ENCODE data around the gene VCX3A. TPM values are rescaled to one million over a fixed set of nuclear protein-coding genes. Genes with fewer than 3 reads are reported as not detected.
A peak's percentile ranks its signal among the peaks of the same experiment; 100 is the strongest.
"Not testable (repeated sequence)": the region's sequence is repeated elsewhere in the genome, so short reads cannot be mapped to it uniquely, and the experiment has no call there.

VCX3A gene
- total RNA-seq, result 0.48 and 0.74 TPM in 2 replicates
- polyA plus RNA-seq, result 0.35 and 0.41 TPM in 2 replicates

DNA sequence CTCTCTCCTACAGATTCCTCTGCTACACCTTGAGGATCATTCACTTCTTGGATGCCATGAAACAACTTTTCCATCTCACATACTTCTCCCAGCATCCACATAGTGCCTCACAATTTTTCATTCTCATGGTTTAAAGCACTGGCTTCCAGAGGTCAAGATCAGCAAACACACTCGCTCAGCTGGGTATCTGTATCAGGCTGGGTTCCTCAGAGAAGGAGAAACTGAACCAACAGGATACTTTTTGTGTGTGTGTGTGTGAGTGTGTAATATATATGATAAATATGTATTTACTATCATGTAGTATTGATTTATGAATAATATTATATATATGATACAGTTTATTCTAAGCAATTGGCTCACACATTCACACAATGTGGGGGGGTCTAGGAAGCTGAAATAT, at the start of gene VCX3A:
TSS of gene VCX3A (minus strand) at position 101 of the 400 bp plus-strand sequence. CDS start 621 bp downstream, outside the sequence.
- H3K4me1 ChIP-seq (ENCODE audit: low read depth); H3K27me3 ChIP-seq; H3K4me3 ChIP-seq; DNase-seq (ENCODE audit: low read depth in 1 of 2, low spot score in 1 of 2); H3K36me3 ChIP-seq; H3K27ac ChIP-seq; H3K9me3 ChIP-seq (ENCODE audit: low read depth): not testable (repeated sequence)

DNA sequence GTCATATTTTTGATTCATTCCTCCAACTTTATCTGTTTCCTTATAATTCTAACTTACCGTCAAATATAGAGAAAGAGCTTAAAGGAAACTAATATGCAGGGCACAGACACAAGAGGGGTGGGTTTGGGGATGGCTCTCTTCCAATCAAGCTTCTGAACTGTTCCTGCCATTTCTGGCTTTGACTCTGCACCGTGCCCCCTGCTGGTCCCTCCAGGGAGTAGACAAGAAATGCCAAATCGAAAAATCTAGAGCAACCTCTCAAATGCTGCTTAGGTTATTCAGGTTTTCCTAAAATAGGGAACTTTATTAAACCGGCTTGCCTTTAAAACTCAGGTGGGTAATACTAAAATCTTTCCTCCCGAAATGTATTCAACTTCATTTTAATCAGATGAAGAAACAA, 39.8 kb upstream of the VCX3A start:
- TF ChIP-seq, protein P1, sequence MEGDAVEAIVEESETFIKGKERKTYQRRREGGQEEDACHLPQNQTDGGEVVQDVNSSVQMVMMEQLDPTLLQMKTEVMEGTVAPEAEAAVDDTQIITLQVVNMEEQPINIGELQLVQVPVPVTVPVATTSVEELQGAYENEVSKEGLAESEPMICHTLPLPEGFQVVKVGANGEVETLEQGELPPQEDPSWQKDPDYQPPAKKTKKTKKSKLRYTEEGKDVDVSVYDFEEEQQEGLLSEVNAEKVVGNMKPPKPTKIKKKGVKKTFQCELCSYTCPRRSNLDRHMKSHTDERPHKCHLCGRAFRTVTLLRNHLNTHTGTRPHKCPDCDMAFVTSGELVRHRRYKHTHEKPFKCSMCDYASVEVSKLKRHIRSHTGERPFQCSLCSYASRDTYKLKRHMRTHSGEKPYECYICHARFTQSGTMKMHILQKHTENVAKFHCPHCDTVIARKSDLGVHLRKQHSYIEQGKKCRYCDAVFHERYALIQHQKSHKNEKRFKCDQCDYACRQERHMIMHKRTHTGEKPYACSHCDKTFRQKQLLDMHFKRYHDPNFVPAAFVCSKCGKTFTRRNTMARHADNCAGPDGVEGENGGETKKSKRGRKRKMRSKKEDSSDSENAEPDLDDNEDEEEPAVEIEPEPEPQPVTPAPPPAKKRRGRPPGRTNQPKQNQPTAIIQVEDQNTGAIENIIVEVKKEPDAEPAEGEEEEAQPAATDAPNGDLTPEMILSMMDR (IDR thresholded peaks at IDR 0.05; ENCODE audit: low read depth, low read length), result no peak
- H3K9me3 ChIP-seq (ENCODE audit: low read depth), result no peaks in the 10 kb centered on the region
- H3K27me3 ChIP-seq, result no peaks in the 10 kb centered on the region
- no peaks in the 10 kb centered on the region for H3K4me1 ChIP-seq (ENCODE audit: low read depth)
- no peak overlapping the region for H3K27ac ChIP-seq
- H3K36me3 ChIP-seq, result no peaks in the 10 kb centered on the region
- H3K4me3 ChIP-seq, result no peak overlapping the region
- DNase-seq (ENCODE audit: low read depth in 1 of 2, low spot score in 1 of 2), result peak in 1 of 2 donors; percentile 4

- no peak overlapping the region for H3K4me3 ChIP-seq
- H3K9me3 ChIP-seq (ENCODE audit: low read depth), result no peaks in the 10 kb centered on the region
- no peak overlapping the region for H3K27ac ChIP-seq
- H3K27me3 ChIP-seq, result no peaks in the 10 kb centered on the region
- DNase-seq (ENCODE audit: low read depth in 1 of 2, low spot score in 1 of 2), result no peak
- no peaks in the 10 kb centered on the region for H3K4me1 ChIP-seq (ENCODE audit: low read depth)
- H3K36me3 ChIP-seq, result no peaks in the 10 kb centered on the region
- TF ChIP-seq, protein P1 (IDR thresholded peaks at IDR 0.05; ENCODE audit: low read depth, low read length), result no peak
Observed at GRCh38 chrX:6568031-6568430, 33.1 kb upstream of the VCX3A start.

DNA sequence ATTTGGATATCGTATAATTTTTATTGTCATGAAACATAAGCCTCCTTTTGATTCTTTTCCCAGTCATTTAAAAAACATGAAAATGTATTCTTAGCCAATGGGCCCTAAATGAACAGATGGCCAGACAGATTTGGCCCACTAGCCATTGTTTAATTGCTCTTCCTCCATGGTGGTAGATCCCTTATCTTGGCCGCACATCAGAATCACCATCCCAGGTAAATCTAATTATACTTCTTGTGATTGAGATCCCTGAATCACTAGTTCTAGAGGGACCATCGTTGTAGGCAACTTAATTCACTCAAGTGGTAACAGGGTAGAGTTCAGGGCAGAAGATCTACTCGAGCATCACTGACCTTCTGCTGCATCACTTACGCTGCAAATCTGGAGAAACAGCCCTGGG, 24.1 kb upstream of the VCX3A start:
- H3K9me3 ChIP-seq (ENCODE audit: low read depth), result no peaks in the 10 kb centered on the region
- no peak overlapping the region for H3K27ac ChIP-seq
- H3K4me3 ChIP-seq, result no peak overlapping the region
- TF ChIP-seq, protein P1 (IDR thresholded peaks at IDR 0.05; ENCODE audit: low read depth, low read length), result no peak
- H3K4me1 ChIP-seq (ENCODE audit: low read depth), result no peaks in the 10 kb centered on the region
- H3K36me3 ChIP-seq, result no peaks in the 10 kb centered on the region
- H3K27me3 ChIP-seq, result no peaks in the 10 kb centered on the region
- DNase-seq (ENCODE audit: low read depth in 1 of 2, low spot score in 1 of 2), result no peak

- TF ChIP-seq, protein P1 (IDR thresholded peaks at IDR 0.05; ENCODE audit: low read depth, low read length), result no peak
- no peak for DNase-seq (ENCODE audit: low read depth in 1 of 2, low spot score in 1 of 2)
- no peaks in the 10 kb centered on the region for H3K4me1 ChIP-seq (ENCODE audit: low read depth)
- H3K36me3 ChIP-seq, result no peaks in the 10 kb centered on the region
- H3K4me3 ChIP-seq, result no peak overlapping the region
- H3K9me3 ChIP-seq (ENCODE audit: low read depth), result no peaks in the 10 kb centered on the region
- H3K27me3 ChIP-seq, result no peaks in the 10 kb centered on the region
- H3K27ac ChIP-seq, result no peak overlapping the region
Observed at GRCh38 chrX:6557690-6558089, 22.8 kb upstream of the VCX3A start.

GRCh38 chrX:6550999-6551398, 16.1 kb upstream of the VCX3A start:
- TF ChIP-seq, protein P1 (IDR thresholded peaks at IDR 0.05; ENCODE audit: low read depth, low read length), result no peak
- Histone ChIP-seq H3K36me3 (no peaks in the 10 kb centered on the region), H3K4me1 (ENCODE audit: low read depth) (no peaks in the 10 kb centered on the region), H3K27me3 (no peaks in the 10 kb centered on the region), H3K27ac (no peak overlapping the region), H3K9me3 (ENCODE audit: low read depth) (no peaks in the 10 kb centered on the region), H3K4me3 (no peak overlapping the region)
- DNase-seq (ENCODE audit: low read depth in 1 of 2, low spot score in 1 of 2), result no peak
